Measurements from ENCODE around the gene STAT3.
A peak's percentile ranks its signal among the peaks of the same experiment; 100 is the strongest.

Gene STAT3

DNA sequence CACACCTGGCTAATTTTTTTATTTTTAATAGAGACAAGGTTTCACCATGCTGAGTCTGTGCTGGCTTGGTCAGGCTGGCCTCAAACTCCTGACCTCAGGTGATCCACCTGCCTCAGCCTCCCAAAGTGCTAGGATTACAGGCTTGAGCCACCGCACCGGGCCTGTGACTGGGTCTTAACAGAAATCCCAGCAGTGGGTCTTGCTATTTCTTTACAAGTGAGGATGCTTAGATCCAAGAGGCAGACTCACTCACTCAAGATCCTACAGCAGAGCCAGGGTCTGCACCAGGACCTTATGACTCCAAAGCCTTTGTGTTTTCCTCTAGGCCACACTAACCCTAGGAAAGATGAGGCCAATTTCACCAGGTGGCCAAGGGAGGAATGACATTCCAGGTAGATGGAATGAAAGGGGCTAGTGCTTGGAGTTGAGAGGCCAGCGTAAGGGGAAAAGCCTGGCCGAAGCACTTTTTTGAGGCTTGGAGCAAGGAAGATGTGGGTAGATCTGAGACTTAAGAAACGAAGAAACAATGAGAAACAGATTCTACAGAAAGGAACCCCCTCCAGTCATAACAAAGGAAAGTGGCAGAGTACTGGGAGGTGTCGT, 105.7 kb downstream of the STAT3 start:
- no peak for DNase-seq

DNA sequence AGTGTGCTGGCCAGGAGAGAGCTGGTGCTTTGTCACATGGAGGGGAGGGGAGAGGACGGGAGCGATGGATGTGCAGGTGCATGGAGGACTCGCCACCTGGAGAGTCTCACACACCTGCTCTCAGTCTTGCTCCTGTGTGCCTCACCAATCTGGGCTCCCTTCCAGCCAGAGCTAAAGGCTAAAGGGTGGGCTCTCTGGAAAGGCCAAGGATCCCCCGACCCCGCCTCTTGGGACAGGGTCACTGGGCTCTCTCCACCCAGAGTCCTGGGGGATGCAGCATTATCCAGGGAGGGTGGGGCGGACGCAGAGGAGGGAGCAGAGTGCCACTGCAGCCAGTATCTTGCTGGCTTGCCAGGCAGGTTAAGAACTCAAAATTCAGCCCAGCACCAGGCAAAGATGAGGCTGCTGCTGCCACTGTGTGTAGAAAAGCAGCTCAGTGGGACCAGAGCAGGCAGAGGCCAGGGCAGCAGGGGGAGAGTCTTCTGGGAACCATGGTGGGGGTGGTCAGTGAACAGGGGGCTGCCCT, 106.6 kb downstream of the STAT3 start:
- DNase-seq: no peak

DNA sequence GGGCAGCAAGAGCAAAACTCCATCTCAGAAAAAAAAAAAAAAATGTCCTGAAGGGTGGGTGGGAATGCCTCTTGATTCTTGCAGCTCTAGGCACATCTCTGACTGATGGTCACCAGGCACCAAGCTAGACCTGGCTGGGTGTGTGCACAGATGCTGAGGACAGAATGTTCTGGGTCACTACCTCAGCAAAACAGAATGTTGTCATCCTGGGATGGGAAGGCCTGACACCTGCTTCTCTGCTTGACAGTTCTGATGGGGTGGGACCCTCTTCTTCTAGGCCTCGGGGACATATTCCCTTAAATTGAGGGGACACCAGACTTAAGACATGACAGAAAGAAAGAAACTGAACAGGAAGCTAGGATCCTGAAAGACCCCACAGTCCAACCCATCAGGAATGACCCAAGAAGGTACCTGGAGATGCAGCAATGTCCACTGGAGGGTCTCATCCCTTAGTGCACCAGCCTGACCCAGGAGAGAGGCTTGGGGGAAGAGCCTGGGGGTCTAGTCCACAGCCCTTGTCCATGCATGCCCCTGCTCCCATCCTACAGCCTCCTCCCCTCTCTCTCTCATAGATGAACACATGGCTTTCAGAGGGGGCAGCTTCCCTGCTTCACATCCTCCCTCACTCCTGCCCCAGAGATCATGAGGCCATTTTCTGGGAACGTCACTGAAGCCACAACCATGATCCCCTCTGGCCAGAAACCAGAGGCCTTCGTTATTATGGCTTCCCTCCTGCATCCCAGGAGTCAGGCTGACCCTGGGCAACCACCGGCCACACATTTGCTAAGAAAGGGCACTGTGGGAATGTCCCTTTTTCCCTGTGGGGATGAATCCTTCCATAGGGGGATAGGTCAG, 108.2 kb downstream of the STAT3 start:
- DNase-seq: no peak

DNA sequence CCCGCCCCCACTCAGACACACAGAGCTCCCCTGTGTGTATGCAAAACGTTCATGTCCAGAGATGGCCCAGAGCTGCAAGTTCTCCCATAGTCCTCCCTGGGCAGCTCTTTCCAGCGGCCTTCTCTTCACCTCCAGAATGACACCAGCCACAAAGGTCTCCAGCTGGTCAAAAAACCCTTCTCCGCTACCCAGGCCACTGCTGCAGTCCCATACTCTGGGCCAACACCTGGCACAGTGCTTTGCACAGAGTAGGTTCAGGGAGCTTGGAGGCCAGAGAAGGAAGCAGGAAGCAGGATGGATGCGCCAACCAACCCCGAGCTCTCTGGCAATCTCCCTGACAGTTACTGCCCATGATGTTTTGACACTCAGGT, 110.9 kb downstream of the STAT3 start:
- DNase-seq: no peak

DNA sequence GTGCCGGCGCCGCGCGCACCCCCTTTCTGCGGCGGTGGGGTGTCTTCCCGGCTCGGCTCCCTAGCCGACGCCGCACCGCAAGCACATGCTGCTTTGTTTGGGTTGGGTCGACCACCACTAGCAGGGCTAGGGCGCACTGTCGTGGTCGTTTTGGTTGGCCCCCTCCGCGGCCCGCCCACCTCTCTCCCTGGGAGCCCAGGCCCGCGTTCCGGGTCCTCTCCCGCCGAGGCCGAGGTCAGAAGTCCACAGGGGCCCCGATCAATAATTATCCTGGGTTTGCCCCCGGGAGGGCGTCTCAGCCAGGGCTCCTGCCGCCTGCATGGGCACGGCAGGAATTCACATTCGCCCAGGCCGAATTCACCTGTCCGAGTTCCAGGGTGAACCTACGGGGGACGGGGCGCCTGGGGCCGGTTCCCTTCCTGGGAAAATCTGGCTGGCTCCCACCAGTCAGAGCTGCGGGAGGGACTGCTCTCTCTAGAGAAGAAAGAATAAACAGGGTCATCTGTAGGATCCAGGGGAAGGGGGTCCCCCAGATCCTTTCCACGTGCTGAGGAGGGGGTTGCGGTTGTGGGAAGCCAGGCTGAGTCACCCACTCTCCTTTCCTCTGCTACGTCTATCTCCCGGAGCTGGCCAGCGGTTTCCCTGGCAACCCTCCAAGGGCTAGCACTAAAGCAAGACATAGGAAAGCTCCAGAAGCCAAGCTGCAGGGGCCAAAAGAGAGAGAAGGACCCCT, 111.5 kb downstream of the STAT3 start:
- peak in 29 of 58 donors; percentile 15 to 90 (median 35) for DNase-seq

DNA sequence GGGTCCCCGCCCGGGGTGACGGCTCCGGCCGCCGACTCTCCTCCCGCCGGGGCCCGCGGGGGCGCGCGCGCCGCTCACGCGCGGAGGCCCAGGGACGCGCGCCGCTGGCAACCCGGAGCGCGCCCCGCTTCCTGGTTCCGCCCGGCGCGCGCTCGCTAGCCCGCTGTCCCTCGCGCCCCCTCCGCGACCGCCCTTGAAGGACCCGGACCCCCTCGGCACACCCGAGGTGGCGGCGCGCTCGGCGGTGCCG, 112.0 kb downstream of the STAT3 start, which contains the start of gene STAT5B:
STAT5B (minus strand) TSS at position 33 of the 250 bp plus-strand sequence. CDS start 44,264 bp downstream, outside the sequence.
- peak in 42 of 58 donors; percentile 5 to 76 (median 48) for DNase-seq

DNA sequence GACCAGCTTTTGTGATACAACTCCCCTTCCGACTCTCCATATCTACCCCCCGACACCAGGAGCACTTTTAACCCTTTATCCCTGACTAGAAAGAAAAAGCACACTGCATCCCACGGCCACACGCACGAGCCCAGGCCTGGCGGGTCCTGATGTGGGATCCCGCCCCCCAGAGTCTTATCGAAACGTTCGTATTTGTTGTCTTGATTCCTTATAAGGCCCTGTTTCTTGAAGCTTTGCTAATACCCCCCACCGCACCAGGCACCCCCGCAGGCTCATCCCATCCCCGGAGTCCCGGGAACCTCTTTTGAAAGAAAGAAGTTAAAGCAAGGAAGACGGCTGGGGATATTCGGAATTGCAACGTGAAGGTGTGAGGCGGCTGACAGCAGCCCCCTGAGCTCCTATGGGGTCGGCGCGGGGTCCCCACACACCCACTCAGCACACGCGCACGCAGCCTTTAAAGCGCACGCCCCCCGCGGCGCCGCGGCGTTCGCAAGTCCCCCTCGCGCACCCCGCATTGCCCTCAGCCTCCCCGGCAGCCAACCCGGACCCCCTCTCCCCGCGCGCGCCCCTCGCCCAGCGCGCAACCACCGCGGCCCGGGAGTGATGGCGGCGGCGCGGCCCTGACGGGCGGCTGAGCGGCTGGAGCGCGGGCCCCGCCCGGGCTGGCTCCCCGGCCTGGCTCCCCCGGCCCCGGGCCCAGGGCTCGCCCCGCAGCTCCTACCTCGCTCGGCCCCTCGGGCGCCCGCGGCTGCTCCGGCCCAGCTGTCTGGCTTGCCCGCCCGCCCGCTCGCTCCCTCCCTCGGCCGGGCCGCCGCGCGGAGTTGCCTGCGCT, 112.5 kb downstream of the STAT3 start:
- DNase-seq: peak in 8 of 58 donors; percentile 14 to 57 (median 50)

DNA sequence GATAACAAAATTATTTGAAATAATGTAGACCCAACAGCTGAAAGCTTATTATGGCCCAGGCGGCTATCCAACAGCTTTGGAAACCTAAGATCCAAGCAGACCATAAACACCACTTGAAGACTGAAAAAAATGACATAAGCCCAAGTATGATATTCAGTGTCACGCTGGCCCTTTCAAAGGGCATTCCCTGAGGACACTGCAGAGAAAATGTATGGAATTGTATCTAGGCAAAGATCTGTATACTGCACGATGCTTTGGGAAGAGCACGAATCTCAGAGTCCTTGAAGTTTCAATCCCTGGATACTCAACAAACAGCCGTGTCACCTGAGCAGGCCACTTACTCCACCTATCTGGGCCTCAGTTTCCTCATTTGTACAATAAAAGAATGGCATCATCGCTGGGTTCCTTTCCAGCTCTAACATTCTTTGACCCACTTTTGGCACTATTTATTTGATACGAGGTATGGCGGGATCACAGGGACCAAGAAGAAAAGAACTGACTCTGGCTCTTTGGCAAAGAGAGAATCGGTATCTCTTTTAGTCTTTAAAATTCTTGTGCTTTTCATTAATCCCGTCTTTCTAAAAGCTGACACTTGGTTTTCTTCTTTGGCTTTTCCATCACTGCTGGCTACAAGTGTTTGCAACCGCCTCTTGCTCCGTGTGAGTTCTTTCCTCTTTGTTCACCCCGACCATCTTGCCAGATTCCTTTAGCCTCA, 113.3 kb downstream of the STAT3 start:
- DNase-seq: peak in 1 of 58 donors; percentile 18

DNA sequence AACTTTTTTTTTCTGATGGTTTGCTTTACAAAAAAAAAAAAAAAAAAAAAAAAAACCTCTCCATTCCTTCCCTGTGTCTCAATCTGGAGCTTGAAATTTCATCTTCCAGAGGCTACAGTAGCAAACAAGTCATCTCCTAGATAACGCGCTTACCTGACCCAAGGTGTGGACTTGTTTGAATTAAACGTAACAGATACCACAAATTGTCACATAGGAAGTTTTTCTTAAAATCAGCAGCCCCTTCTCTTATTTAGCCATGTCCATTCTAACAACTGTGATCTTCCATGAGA, 114.0 kb downstream of the STAT3 start:
- DNase-seq: no peak

DNA sequence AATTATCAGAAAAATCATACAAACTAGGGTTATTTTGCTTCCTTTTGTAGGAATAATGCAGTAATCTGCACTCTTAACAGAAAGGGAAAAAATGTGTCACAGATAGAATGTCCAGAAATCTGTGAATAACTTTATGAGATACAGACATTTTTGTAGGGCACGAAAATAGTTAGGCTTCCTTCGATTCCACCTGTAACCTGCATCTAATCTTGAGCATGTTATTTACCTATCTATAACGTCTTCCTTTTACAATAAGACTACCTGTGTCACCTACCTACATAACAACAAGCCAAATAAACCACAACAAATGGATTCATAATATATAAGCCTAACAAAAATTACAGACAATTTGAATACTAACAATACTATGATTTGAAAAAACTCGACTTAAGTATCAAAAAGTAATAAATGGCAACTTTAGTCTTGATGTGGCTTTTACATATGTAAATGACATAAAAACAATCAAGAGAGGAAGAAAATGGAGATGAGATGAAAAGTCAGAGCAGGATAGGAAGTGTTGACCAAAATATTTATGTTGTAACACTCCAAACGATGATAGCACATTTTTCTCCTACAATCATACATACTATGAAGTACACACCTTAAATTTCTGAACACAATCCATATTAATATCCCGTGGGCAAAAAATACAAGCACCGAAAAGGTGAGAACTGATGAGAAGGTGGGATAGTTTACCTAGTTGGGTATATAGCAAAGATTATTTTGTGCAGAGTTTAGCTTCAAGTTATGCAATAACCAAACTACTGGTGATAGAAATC, 114.6 kb downstream of the STAT3 start:
- no peak for DNase-seq

DNA sequence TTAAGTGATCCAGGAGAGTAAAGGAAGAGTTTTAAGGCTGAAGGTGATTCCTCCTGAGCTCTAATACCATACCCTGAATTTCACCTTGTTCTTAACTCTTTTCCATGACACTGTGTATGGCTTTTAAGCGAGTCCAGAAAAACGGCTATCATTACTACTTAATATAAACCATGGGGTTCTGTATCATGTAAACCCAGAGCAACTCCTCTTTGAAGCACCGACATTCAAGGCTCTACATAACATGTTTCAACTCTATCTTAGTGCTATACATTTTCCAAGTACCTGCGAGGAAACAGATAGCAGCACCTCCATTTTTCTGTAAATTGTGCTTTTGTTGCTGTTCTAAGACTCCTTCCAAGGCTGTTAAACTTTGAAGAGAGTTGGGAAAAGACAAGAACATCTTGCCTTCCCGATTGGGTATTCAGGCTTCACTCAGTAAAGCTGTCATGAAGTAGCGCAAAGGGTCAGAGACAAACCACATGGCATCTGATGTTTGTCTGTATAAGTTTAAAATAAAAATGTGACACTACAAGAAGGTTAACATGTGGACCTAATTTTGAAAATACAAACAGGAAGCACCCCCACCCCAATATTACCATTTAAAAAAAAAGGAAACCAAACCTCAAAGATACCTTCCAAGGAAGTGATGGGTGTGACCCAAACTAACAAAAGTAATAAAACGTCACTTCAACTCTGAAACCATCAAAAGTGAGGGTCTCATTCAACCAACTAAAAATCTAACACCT, 115.9 kb downstream of the STAT3 start:
- no peak for DNase-seq

DNA sequence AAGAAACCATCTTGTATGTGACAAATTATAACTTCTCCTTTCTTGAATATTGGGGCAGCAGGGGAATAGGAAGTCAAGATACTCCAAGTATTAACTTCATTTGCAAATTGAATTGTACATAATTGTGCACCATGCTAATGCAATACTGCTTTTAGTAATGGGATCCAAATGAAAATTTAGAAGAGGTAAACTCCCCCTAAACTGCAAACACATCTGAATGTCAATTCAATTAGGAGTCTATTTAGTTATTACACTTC, 116.5 kb downstream of the STAT3 start:
- DNase-seq: no peak

DNA sequence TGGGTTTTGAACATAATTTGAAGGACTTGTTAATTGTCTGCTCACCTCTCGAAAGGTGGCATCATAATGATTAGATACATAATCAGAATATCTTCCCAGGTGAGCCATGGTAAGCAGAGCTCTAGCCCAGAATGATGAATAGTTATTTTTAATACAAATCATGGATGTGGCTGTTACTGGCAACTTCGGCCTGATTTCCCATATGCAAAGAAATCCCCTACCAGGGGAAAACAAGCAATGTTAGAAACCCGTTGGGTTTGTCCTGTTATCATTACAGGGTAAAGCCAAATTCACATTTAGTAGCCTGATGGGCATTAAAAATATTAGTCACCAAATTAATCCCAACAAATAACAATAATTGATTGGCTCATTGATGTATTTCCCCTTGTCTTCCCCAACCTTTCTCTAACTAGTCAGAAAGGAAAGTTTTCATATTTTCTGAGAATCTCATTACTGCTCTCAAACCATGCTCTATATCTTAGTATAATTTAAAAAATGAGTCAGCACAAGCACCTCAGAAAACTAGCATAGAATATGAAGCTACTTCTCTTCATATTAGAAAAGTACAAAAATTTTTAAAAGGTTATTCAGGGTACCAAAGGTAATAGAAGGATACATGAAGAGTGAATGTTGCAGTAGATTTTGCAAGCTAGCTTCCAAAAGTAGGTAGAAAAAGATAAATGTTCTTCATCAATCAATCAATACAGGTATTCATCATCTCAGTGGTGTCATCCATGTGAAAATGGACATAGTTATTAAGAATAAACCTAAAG, 117.0 kb downstream of the STAT3 start:
- no peak for DNase-seq

DNA sequence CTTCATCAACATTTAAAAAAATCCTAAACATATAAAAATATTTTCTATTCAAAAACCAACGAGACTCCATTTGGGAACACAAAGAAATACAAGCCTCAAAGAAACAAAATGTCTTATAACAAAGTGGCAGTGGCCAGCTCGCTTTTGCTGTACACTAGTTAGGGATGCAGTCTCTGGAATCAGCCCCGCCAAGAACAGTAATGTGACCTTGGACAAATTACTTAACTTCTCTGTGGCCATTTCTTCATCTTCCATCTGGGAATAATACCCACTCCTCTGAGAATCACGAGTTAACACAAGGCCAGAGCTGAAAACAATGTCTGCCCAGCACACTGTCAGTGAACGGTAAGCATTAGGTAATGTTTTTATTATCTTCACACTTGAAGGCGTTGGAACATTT, 117.6 kb downstream of the STAT3 start:
- DNase-seq: no peak

DNA sequence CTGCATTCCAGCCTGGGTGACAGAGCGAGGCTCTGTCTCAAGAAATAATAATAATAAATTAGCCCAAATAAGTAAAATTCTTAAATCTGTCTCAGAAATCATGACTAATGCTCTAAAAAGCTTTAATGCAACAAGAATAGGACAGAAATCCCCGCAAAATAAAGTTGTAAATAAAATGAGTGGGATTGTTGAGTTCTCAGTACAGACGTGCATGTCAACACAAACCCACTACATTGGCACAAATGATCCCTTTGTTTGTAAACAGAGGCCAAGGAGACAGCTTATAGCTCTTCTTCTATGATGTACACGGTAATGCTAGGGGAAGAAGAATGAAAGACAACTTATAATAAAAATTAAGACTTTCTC, 118.1 kb downstream of the STAT3 start:
- DNase-seq: no peak

DNA sequence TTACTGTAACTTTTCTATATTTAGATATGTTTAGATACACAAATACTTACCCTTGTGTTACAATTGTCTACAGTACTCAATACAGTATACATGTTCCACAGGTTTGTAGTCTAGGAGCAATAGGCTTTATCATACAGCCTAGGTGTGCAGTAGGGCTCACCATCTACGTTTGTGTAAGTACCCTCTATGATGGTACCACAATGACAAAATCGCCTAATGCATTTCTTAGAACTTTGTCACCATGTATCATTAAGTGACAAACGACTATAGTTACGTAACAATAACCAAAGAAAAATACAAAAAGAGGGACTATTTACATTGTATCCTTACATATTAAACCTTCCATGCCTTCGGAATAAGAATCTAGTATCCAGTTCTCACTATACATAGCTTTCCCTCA, 120.0 kb downstream of the STAT3 start:
- DNase-seq: no peak

DNA sequence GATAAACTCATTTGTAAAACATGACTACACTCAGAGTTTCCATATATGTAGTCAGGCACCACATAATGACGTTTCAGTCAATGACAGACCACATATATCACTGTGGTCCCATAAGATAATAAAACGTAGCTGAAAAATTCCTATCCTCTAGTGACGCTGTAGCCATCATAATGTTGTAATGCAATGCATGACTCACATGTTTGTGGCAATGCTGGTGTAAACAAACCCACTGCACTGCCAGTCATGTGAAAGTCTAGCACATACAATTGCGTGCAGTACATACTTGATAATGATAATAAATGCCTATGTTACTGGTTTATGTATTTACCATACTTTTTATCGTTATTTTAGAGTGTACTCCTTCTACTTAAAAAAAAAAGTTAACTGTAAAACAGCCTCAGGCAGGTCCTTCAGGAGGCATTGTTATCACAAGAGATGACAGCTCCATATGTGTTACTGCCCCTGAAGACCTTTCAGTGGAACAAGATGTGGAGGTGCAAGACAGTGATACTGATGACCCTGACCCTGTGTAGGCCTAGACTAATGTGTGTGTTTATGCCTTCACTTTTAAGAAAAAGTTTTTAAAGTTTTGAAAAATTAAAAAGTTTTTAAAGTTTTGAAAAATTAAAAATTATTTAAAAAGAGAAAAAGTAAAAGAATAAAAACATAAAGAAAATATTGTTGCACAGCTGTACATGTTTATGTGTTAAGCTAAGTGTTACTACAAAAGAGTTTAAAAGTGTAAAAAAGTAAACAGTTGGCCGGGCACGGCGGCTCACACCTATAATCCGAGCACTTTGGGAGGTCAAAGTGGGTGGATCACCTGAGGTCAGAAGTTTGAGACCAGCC, 121.1 kb downstream of the STAT3 start:
- no peak for DNase-seq

DNA sequence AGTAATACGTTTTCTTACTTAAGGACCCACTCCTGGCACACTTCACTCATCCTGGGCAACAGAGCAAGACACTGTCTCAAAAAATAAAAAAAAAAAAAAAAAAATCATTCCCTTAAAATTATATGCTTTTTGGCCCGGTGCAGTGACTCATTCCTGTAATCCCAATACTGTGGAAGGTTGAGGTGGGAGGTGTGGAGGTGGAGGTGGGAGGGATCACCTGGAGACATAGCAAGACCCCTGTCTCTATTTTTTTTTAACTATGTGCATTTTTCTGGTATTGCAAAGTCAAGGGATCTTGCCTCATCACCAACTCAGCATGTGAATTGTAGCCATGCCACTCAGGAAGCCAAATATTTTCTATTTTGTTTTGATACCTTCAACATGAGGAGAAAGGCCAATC, 121.8 kb downstream of the STAT3 start:
- no peak for DNase-seq

Measured in anterior cingulate cortex (tissue), 58 donors.